22Rv1 (cell line): ENCODE measurements around the gene LCA5L.

Experiments
- CTCF ChIP-seq: fragments of 450-650 bp; IDR thresholded peaks from 2 replicates; pipeline ENCODE4 v1.5.1; 2017; ENCODE audit warnings: mild to moderate bottlenecking
- ZFX ChIP-seq: fragments of 450-650 bp; IDR thresholded peaks from 2 replicates; pipeline ENCODE4 v1.6.1; 2017; ENCODE audit warnings: antibody characterized with exemption, borderline replicate concordance

GRCh38 chr21:39384674-39385298 is 60.8 kb downstream of the LCA5L start:
- no peak for TF ChIP-seq CTCF
- TF ChIP-seq ZFX = no peak
